GM13977 (cell line): ENCODE data around the gene UNC50.

Experiments used
- DNase-seq: peaks from one replicate; pipeline ENCODE4 v3.0.0; 2012; ENCODE audit warnings: low spot score
- in situ Hi-C: fragments of 300-500 bp; cut with MboI; formaldehyde crosslinking; loops from one replicate; pipeline ENCODE4 v1.12.0; 2022; ENCODE audit warnings: low sequenced_read_pairs, low pct_unique_long_range_greater_than_20kb, mixed read lengths, inconsistent platforms; ENCODE audit not compliant: unreplicated experiment
- TF ChIP-seq, protein P1 (sequence below): IDR thresholded peaks from 2 replicates; pipeline ENCODE4 v1.5.1; 2012; ENCODE audit warnings: mild to moderate bottlenecking, control low read depth; ENCODE audit not compliant: insufficient read depth; ENCODE audit errors: extremely low read depth, missing control alignments

The UNC50 gene

GRCh38 chr2:98569197-98569793 lies 39.1 kb upstream of the UNC50 start:
- peak; percentile 82 for DNase-seq
- in situ Hi-C loops = no loop called here
- TF ChIP-seq, protein P1, sequence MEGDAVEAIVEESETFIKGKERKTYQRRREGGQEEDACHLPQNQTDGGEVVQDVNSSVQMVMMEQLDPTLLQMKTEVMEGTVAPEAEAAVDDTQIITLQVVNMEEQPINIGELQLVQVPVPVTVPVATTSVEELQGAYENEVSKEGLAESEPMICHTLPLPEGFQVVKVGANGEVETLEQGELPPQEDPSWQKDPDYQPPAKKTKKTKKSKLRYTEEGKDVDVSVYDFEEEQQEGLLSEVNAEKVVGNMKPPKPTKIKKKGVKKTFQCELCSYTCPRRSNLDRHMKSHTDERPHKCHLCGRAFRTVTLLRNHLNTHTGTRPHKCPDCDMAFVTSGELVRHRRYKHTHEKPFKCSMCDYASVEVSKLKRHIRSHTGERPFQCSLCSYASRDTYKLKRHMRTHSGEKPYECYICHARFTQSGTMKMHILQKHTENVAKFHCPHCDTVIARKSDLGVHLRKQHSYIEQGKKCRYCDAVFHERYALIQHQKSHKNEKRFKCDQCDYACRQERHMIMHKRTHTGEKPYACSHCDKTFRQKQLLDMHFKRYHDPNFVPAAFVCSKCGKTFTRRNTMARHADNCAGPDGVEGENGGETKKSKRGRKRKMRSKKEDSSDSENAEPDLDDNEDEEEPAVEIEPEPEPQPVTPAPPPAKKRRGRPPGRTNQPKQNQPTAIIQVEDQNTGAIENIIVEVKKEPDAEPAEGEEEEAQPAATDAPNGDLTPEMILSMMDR = peak; percentile 88

DNA sequence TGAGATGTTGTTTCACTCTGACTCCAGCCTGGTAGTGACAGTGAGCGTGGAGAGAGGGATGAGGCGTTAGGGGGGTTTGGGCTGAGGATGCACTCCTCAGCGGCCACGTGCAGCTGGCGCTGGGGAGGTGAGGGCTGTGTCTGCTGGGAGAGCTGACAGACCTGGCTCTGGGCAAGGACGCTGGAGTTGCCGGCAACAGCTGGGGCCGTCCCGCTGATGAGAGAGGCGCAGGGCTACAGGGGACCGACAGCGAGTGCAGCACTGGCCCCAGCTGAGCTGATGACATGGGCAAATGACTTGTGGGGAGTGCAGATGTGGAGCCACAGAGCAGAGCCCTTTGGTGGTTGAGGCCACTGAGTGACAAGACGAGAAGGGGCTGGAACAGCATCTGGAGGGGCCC lies 38.5 kb upstream of the UNC50 start:
- DNase-seq = no peak
- TF ChIP-seq, protein P1 = no peak
- in situ Hi-C loops = no loop called here

DNA sequence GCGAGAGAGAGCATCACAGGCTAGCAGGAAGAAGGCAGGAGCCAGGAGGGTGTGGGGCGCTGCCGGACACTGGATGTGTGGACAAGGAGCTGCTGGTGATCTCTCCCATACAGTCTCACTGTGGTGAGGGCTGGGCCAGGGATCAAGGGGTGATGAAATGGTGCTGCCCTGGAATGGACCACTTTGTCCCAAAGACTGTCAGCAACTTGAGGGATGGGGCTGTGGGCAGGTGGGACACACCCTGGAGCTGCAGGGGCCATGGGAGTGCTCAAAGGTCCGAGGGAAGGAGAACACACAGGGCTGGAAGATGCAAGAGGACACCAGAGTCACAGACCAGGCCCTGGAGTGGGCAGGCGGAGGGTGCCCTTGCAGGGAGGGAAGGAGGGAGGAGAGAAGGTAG lies 38.0 kb upstream of the UNC50 start:
- TF ChIP-seq, protein P1 = no peak
- in situ Hi-C loops = no loop called here

GRCh38 chr2:98571121-98571701 lies 37.2 kb upstream of the UNC50 start:
- in situ Hi-C loops = no loop called here
- DNase-seq = no peak

More for the DNA sequence above, 38.0 kb upstream of the UNC50 start:
- no peak for DNase-seq

GRCh38 chr2:98571796-98572195 lies 36.6 kb upstream of the UNC50 start:
- in situ Hi-C loops = no loop called here
- DNase-seq = no peak
- TF ChIP-seq, protein P1 = no peak

More at GRCh38 chr2:98571121-98571701, 37.2 kb upstream of the UNC50 start:
- TF ChIP-seq, protein P1 = no peak

DNA sequence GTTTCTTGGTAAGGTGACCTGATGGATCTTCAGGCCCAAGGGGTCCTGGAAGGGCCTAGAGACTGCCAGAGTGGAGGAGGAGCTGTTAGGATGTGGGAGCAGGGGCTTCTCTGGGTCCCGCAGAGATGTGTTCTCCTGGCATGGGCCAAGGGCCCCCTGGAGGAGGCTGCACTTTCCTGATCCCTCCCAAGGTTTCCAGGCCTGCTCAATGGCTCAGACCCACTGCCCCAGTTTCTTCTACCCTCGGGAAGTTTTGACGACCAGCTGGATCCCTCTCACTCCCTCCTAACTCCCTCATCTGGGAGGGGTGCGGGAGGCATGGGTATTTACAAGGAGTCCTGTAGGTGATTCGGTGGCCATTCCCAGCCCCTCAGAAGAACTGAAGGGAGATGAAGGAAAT lies 36.2 kb upstream of the UNC50 start:
- no peak for DNase-seq
- in situ Hi-C loops = no loop called here
- TF ChIP-seq, protein P1 = no peak
